GM12873 (cell line): ENCODE results near the gene PLEKHO1.

Source experiments
- CTCF ChIP-seq: IDR thresholded peaks from 2 replicates; pipeline ENCODE4 v1.5.1; 2012; ENCODE audit warnings: low read depth, mild to moderate bottlenecking, moderate library complexity, low read length, control low read depth; ENCODE audit not compliant: insufficient read depth; ENCODE audit errors: missing control alignments

PLEKHO1 gene

GRCh38 chr1:150151291-150152181 is 1.8 kb downstream of the PLEKHO1 start:
- no peak for TF ChIP-seq CTCF

- TF ChIP-seq CTCF, result no peak
Measured at GRCh38 chr1:150152182-150152536, 2.4 kb downstream of the PLEKHO1 start.

- TF ChIP-seq CTCF, result no peak
Measured at GRCh38 chr1:150152772-150153456, 3.2 kb downstream of the PLEKHO1 start.

GRCh38 chr1:150154143-150154542 is 4.4 kb downstream of the PLEKHO1 start:
- no peak for TF ChIP-seq CTCF

- TF ChIP-seq CTCF, result no peak
Measured at GRCh38 chr1:150155413-150156071, 5.8 kb downstream of the PLEKHO1 start.

GRCh38 chr1:150156868-150157603 is 7.3 kb downstream of the PLEKHO1 start:
- TF ChIP-seq CTCF, result no peak
